RWPE1 (cell line): Measurements from ENCODE around the gene SPATA31D3.
"Not testable (repeated sequence)": the region's sequence is repeated elsewhere in the genome, so short reads cannot be mapped to it uniquely, and the experiment has no call there.

Experiments used
- CTCF ChIA-PET: fragments of 350-600 bp; sonication (Branson Sonifier 250); formaldehyde crosslinking; extraction: SDS; loops from one replicate; lab custom pipeline; 2021; lab: Yijun Ruan, JAX
- POLR2A ChIA-PET: fragments of 400-600 bp; formaldehyde crosslinking; extraction: SDS; loops from one replicate; lab custom pipeline; 2020; ENCODE audit warnings: antibody characterized with exemption; ENCODE audit not compliant: low non-redundant PET; lab: Yijun Ruan, JAX
- DNase-seq: peaks from one replicate; pipeline ENCODE4 v3.0.0; 2012; ENCODE audit warnings: low spot score
- H3K27ac ChIP-seq: fragments of 450-650 bp; 2 replicates; pipeline ENCODE4 v1.5.1; 2017
- TF ChIP-seq, protein P1 (sequence below): fragments of 450-650 bp; conservative IDR thresholded peaks from 2 replicates; pipeline ENCODE4 v1.5.1; 2017; ENCODE audit warnings: low read depth, mild to moderate bottlenecking

Gene SPATA31D3

DNA sequence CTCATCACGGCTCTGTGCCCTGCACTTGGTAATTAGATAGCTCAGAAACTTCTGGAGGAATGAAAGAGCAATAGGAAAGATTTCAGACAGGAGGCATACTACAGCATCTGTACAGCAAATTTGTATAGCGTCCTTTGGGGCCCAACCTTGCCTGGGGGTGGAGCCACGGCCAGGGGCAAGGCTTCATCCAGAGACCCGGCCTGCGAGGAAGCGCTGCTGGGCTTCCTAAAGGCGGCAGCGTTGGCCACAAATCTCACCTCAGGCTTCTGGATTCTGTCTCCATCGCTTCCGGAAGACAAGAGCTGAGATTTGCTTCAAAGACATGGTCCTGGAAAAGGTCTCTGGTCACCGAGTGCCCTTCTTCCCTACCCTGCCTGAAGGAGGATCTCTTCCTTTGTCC is 33.1 kb downstream of the SPATA31D3 start:
- CTCF ChIA-PET: no interaction called here
- no peak overlapping the region for H3K27ac ChIP-seq
- TF ChIP-seq, protein P1, sequence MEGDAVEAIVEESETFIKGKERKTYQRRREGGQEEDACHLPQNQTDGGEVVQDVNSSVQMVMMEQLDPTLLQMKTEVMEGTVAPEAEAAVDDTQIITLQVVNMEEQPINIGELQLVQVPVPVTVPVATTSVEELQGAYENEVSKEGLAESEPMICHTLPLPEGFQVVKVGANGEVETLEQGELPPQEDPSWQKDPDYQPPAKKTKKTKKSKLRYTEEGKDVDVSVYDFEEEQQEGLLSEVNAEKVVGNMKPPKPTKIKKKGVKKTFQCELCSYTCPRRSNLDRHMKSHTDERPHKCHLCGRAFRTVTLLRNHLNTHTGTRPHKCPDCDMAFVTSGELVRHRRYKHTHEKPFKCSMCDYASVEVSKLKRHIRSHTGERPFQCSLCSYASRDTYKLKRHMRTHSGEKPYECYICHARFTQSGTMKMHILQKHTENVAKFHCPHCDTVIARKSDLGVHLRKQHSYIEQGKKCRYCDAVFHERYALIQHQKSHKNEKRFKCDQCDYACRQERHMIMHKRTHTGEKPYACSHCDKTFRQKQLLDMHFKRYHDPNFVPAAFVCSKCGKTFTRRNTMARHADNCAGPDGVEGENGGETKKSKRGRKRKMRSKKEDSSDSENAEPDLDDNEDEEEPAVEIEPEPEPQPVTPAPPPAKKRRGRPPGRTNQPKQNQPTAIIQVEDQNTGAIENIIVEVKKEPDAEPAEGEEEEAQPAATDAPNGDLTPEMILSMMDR: no peak
- POLR2A ChIA-PET: no interaction called here
- no peak for DNase-seq

DNA sequence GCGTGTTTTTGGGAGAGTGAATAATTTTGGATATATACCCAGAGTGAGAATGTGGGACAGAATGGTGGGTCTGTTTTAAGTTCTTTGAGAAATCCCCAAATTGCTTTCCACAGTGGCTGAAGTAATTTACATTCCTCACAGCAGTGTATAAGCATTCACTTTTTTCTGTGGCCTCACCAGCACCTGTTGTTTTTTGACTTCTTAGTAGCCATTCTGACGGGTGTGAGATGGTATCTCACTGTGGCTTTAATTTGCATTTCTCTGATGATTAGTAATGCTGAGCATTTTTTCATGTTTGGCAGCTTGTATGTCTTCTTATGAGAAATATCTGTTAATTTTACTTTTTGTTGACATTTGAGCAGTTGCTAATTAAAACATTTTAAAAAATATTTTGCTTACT is 35.9 kb downstream of the SPATA31D3 start:
- TF ChIP-seq, protein P1: no peak
- POLR2A ChIA-PET: no interaction called here
- no peak overlapping the region for H3K27ac ChIP-seq
- CTCF ChIA-PET: no interaction called here
- no peak for DNase-seq

DNA sequence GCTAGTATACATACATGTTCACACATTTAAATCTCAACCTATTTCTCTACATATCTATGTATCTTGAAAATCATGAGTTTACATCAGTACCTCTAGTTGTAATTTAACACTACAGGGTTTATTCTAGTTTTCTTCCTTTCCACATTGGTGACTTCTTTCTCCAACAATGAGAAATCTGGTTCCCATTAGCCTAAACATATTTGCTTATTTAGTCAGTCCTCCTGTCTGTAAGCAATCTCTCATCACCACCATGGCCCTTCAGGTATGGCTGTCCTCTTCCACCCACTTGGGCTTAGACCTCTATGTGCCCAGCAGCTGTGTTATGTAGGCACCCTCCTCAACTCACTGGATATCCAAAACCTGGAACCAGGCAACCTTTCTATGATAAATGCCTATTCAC is 37.3 kb downstream of the SPATA31D3 start:
- ChIA-PET POLR2A (no interaction called here), CTCF (no interaction called here)
- TF ChIP-seq, protein P1: no peak
- no peak overlapping the region for H3K27ac ChIP-seq
- DNase-seq: no peak

DNA sequence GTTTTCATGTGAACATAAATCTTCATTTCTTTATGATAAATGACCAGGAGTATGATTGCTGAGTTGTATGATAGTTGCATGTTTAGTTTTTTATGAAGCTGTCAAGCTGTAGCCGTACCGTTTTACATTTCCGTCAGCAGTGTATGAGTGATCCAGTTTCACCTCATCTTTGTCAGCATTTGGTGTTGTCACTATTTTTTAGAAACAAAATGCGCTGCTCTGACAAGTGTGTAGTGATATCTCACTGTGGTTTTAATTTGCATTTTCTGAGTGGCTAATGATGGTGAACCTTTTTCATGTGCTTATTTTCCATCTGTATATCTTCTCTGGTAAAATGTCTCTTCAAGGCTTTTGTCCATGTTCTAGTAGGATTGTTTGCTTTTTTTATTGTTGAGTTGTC is 38.6 kb downstream of the SPATA31D3 start:
- TF ChIP-seq, protein P1: no peak
- no peak for DNase-seq
- ChIA-PET POLR2A (no interaction called here), CTCF (no interaction called here)
- H3K27ac ChIP-seq: no peak overlapping the region

DNA sequence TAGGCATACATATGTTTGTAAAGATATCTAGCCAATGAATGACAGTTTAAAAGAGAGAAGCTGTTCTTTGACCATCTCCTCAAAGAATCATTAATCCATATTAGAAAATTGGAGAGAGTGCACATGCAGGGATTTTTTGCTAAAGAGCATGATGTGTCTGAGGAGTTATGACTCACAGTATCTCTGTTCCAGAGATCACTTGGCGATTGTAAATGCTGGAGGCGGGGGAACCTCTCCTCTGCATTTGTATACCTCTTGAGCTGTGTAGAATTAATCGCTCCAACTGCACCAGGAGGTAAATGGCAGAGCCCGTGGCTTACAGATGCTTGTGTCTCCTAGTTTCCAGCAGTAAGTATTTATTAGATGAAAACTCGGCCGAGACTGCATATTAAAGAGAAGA is 41.6 kb downstream of the SPATA31D3 start:
- POLR2A ChIA-PET: no interaction called here
- H3K27ac ChIP-seq: no peak overlapping the region
- CTCF ChIA-PET: interaction anchor here (0.9 kb wide), 1 partner anchor 627 kb away, joined by 5 read pairs; no protein-coding TSS in a partner anchor
- DNase-seq: no peak
- TF ChIP-seq, protein P1: no peak

DNA sequence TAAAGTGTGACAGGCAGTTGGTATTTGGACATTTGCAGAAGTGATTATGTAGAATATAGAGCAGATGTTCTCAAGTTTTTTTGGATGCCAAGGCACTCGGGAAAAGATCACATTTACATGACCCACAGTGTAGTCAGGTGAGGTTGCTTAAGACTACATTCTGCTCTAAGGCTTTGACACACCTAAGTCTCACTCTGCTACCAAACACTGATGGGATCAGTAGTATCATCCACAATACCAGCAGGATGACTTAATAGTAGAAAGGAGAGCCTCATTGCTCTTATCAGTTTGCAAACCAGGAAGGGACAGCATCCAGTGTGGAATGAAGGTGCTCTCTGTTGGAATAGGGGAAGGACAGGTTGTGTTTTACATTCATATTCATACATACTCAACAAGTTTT is 42.8 kb downstream of the SPATA31D3 start:
- TF ChIP-seq, protein P1: no peak
- POLR2A ChIA-PET: no interaction called here

DNA sequence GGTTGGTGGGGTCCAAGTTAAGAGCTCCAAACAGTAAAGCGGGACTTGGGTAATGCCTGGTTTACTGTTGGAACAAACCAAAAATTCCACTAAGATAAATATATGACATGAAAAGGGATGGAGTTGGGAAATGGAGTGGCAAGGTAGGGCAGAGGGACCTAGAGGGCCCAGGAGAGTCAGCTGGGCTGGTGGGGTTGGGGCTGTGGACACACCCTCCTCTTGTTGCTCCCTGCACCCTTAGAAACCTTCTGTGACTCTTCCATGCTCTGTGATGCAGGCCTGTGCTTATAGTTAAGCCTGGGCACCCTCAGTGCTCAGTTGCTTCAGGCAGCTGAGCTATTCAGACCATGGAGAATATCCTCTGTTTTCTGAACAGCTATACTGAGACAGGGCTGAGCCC is 45.2 kb downstream of the SPATA31D3 start, which contains the start of gene SPATA31D1:
Gene SPATA31D1 (plus strand): TSS at position 301 of the 400 bp plus-strand sequence. CDS start 47 bp downstream, at position 348.
- H3K27ac ChIP-seq, POLR2A ChIA-PET, DNase-seq: not testable (repeated sequence)
- CTCF ChIA-PET: interaction anchor here (0.7 kb wide), 1 partner anchor 13 kb away, joined by 5 read pairs; no protein-coding TSS in a partner anchor

More for the DNA sequence above, 42.8 kb downstream of the SPATA31D3 start:
- no peak for DNase-seq
- H3K27ac ChIP-seq: no peak overlapping the region
- CTCF ChIA-PET: interaction anchor here (0.6 kb wide), 1 partner anchor 210 kb away, joined by 5 read pairs; no protein-coding TSS in a partner anchor
